GM19043 (cell line): ENCODE measurements around the gene KLHL29.

Experiments used
- ATAC-seq: cut with Tn5 transposase; IDR thresholded peaks from one replicate; pipeline ENCODE4 v1.9.1; 2021; ENCODE audit warnings: low read depth; ENCODE audit not compliant: unreplicated experiment

The KLHL29 gene

GRCh38 chr2:23467618-23468017 is 82.6 kb downstream of the KLHL29 start:
- no peak for ATAC-seq

- no peak for ATAC-seq
Observed at GRCh38 chr2:23468474-23469141, 83.6 kb downstream of the KLHL29 start.

GRCh38 chr2:23469142-23469540 is 84.2 kb downstream of the KLHL29 start:
- ATAC-seq: no peak

GRCh38 chr2:23475036-23475435 is 90.1 kb downstream of the KLHL29 start:
- ATAC-seq: no peak

GRCh38 chr2:23475473-23475872 is 90.5 kb downstream of the KLHL29 start:
- no peak for ATAC-seq

- no peak for ATAC-seq
Observed at GRCh38 chr2:23476786-23477185, 91.8 kb downstream of the KLHL29 start.

- ATAC-seq: no peak
Observed at GRCh38 chr2:23477392-23477791, 92.4 kb downstream of the KLHL29 start.

GRCh38 chr2:23478087-23478932 is 93.3 kb downstream of the KLHL29 start:
- no peak for ATAC-seq

GRCh38 chr2:23478933-23479683 is 94.1 kb downstream of the KLHL29 start:
- ATAC-seq: no peak

GRCh38 chr2:23480957-23481797 is 96.2 kb downstream of the KLHL29 start:
- ATAC-seq: no peak

- no peak for ATAC-seq
Observed at GRCh38 chr2:23482188-23482587, 97.2 kb downstream of the KLHL29 start.

GRCh38 chr2:23482607-23483006 is 97.6 kb downstream of the KLHL29 start:
- ATAC-seq: no peak

GRCh38 chr2:23483791-23484190 is 98.8 kb downstream of the KLHL29 start:
- ATAC-seq: no peak

GRCh38 chr2:23484275-23484674 is 99.3 kb downstream of the KLHL29 start:
- ATAC-seq: no peak

- no peak for ATAC-seq
Observed at GRCh38 chr2:23484767-23485166, 99.8 kb downstream of the KLHL29 start.

GRCh38 chr2:23485261-23485660 is 100.3 kb downstream of the KLHL29 start:
- no peak for ATAC-seq

- no peak for ATAC-seq
Observed at GRCh38 chr2:23485841-23486683, 101.1 kb downstream of the KLHL29 start.

- no peak for ATAC-seq
Observed at GRCh38 chr2:23486684-23487075, 101.7 kb downstream of the KLHL29 start.

GRCh38 chr2:23487735-23488492 is 102.9 kb downstream of the KLHL29 start:
- ATAC-seq: no peak
